K562 (cell line): ENCODE data around the gene GLCCI1. TPM values are rescaled to one million over a fixed set of nuclear protein-coding genes. Genes with fewer than 3 reads are reported as not detected.

ENCODE experiments used
- ATAC-seq: fragments of 200-7000 bp; cut with Tn5 transposase; 3 replicates; pipeline ENCODE4 v1.9.1; 2020; ENCODE audit warnings: moderate library complexity
- BruUV-seq: library from RNA; stranded (reverse); fragments of 400-500 nt; replicated peaks from 2 replicates; lab custom pipeline; 2021; lab: Mats Ljungman, UMichigan
- CTCF ChIA-PET: fragments of 300-600 bp; formaldehyde crosslinking; extraction: SDS; loops from one replicate; lab custom pipeline; 2021; ENCODE audit warnings: low intra/inter-chr PET ratio; lab: Yijun Ruan, JAX
- POLR2A ChIA-PET: fragments of 300-600, 350-650 bp; sonication (Branson Sonifier 250); formaldehyde crosslinking; extraction: SDS; loops from one replicate; lab custom pipeline; 2021; ENCODE audit warnings: antibody characterized with exemption, inconsistent platforms; lab: Yijun Ruan, JAX
- DNase-seq, 4 experiments: peaks; one replicate each; pipeline versions ENCODE4 v3.0.0 to v3.0.0-alpha.2; 2011 to 2018; ENCODE audit warnings: low spot score in 3 of 4, mixed read lengths in 3 of 4; ENCODE audit errors: extremely low read depth in 1 of 4
- FAIRE-seq: peaks from 2 replicates; lab custom pipeline; 2011; peaks lifted over from hg19 to GRCh38; lab: Jason Lieb, UNC
- H2AFZ ChIP-seq: 2 replicates; pipeline ENCODE4 v1.6.0; 2011; ENCODE audit warnings: low read depth, low read length, control low read depth, inconsistent platforms
- H3K27ac ChIP-seq: fragments of 200-600 bp; 3 replicates; pipeline ENCODE4 v1.8.0; 2011; ENCODE audit warnings: low read depth, mild to moderate bottlenecking, control low read depth, inconsistent platforms, low read length, moderate library complexity, mixed read lengths; ENCODE audit errors: extremely low read depth
- H3K27me3 ChIP-seq, 2 experiments: fragments of 300-600 bp in 1 of 2; 2 replicates in 1 of 2; 3 replicates in 1 of 2; pipeline versions ENCODE4 v1.6.0 to v1.8.0; 2011; ENCODE audit warnings: inconsistent platforms in 2 of 2, low read length in 2 of 2, mild to moderate bottlenecking in 1 of 2, mixed read lengths in 1 of 2, moderate library complexity in 1 of 2; ENCODE audit not compliant: control insufficient read depth in 2 of 2, insufficient read depth in 2 of 2
- H3K36me3 ChIP-seq: fragments of 300-600 bp; 3 replicates; pipeline ENCODE4 v1.8.0; 2011; ENCODE audit warnings: mild to moderate bottlenecking, low read length, inconsistent platforms; ENCODE audit not compliant: control insufficient read depth, insufficient read depth
- H3K4me1 ChIP-seq, 2 experiments: fragments of 200-600 bp in 1 of 2; replicated peaks in 1 of 2; 2 replicates in 1 of 2; 3 replicates in 1 of 2; pipeline versions ENCODE4 v1.5.1 to v1.8.0; 2011; ENCODE audit warnings: inconsistent platforms in 2 of 2, low read length in 2 of 2, mild to moderate bottlenecking in 1 of 2, mixed read lengths in 1 of 2, moderate library complexity in 1 of 2; ENCODE audit not compliant: control insufficient read depth in 2 of 2, insufficient read depth in 2 of 2
- H3K4me2 ChIP-seq: 2 replicates; pipeline ENCODE4 v1.6.1; 2011; ENCODE audit warnings: low read length, control low read depth, inconsistent platforms, mixed read lengths; ENCODE audit not compliant: insufficient read depth
- H3K4me3 ChIP-seq: fragments of 200-600 bp; sonication (generic), shearing (Covaris generic); 2 replicates; pipeline ENCODE4 v1.5.1; 2016; ENCODE audit warnings: control low read depth, inconsistent platforms
- H3K79me2 ChIP-seq: fragments of 200-600 bp; 3 replicates; pipeline ENCODE4 v1.8.0; 2011; ENCODE audit warnings: low read length, inconsistent platforms; ENCODE audit not compliant: control insufficient read depth, insufficient read depth
- H3K9ac ChIP-seq, 2 experiments: 2 replicates each; pipeline versions ENCODE4 v1.6.0 to v1.6.1; 2011; ENCODE audit warnings: low read depth in 2 of 2, low read length in 2 of 2, control low read depth in 1 of 2, inconsistent platforms in 1 of 2, mild to moderate bottlenecking in 1 of 2, mixed read lengths in 1 of 2; ENCODE audit not compliant: insufficient read depth in 1 of 2
- H3K9me1 ChIP-seq: one replicate; pipeline ENCODE4 v1.6.0; 2011; ENCODE audit warnings: inconsistent platforms, mild to moderate bottlenecking, low read length, moderate library complexity; ENCODE audit not compliant: control insufficient read depth, insufficient read depth
- H3K9me3 ChIP-seq: replicated peaks from 2 replicates; pipeline ENCODE4 v1.5.1; 2011; ENCODE audit warnings: low read depth, low read length, inconsistent platforms; ENCODE audit not compliant: control insufficient read depth, insufficient read depth
- H4K20me1 ChIP-seq: replicated peaks from 2 replicates; pipeline ENCODE4 v1.6.1; 2011; ENCODE audit warnings: low read length, inconsistent platforms, mixed read lengths; ENCODE audit not compliant: control insufficient read depth, insufficient read depth
- ARID3A ChIP-seq: IDR thresholded peaks from 2 replicates; pipeline ENCODE4 v1.6.1; 2012; ENCODE audit warnings: low read depth, low read length, improper control_type of control experiment, borderline replicate concordance
- L3MBTL2 ChIP-seq: fragments of 450-650 bp; IDR thresholded peaks from 2 replicates; pipeline ENCODE4 v1.6.1; 2016; ENCODE audit warnings: mild to moderate bottlenecking, moderate library complexity
- MIER1 ChIP-seq: fragments of 450-650 bp; IDR thresholded peaks from 2 replicates; pipeline ENCODE4 v1.6.1; 2016; ENCODE audit warnings: antibody characterized with exemption, mild to moderate bottlenecking, low read depth
- REST ChIP-seq, 2 experiments: fragments of 450-650 bp; formaldehyde crosslinking in 1 of 2; IDR thresholded peaks; 2 replicates each; pipeline versions ENCODE4 v1.4.0 to v1.6.1; 2014 to 2020; ENCODE audit warnings: mild to moderate bottlenecking in 2 of 2, borderline replicate concordance in 1 of 2, low read depth in 1 of 2
- STAT5A ChIP-seq: IDR thresholded peaks from 2 replicates; pipeline ENCODE4 v1.6.1; 2012; ENCODE audit warnings: low read length, inconsistent platforms, borderline replicate concordance
- TAF9B ChIP-seq: fragments of 450-650 bp; IDR thresholded peaks from 2 replicates; pipeline ENCODE4 v1.6.1; 2018; ENCODE audit warnings: mild to moderate bottlenecking; ENCODE audit not compliant: partially characterized antibody
- WGBS: fragments of 100-300 bp; shearing (Covaris generic); methylation state at CpG from one replicate; pipeline ENCODE4 v1.1.6; 2016; ENCODE audit warnings: low coverage, mixed read lengths; ENCODE audit not compliant: insufficient coverage; ENCODE audit errors: missing lambda C conversion rate; 5-methylcytosine and 5-hydroxymethylcytosine counted together
- in situ Hi-C: fragments of 300-500 bp; cut with MboI; formaldehyde crosslinking; loops from 4 replicates; pipeline ENCODE4 v1.15.0; 2018; ENCODE audit warnings: inconsistent platforms, mixed read lengths
- intact Hi-C: fragments of 100-400 bp; cut with micrococcal nuclease; formaldehyde crosslinking; loops from 2 replicates; pipeline ENCODE4 v1.14.2; 2022
- polyA plus RNA-seq, 8 experiments: library from polyadenylated mRNA; depleted of rRNA in 4 of 8; stranded (reverse) in 5 of 8; unstranded in 3 of 8; fragments of >200 nt; fragmentation: Nextera tagmentation in 2 of 8; fragmentation: Illumina TruSeq in 1 of 8; extraction: Ambion mirVana in 2 of 8; extraction: Trizol in 1 of 8; gene quantifications; 2 replicates each; pipeline versions ENCODE4 v1.2.1 to v1.2.3, GENCODE V29; 2011 to 2014; ENCODE audit warnings: inconsistent platforms in 1 of 8, missing spikeins in 1 of 8
- total RNA-seq, 7 experiments: library from RNA; depleted of rRNA in 6 of 7; stranded (reverse); fragments of >200 nt in 6 of 7; fragmentation: Illumina TruSeq in 2 of 7; extraction: Trizol in 2 of 7; gene quantifications; 2 replicates each; pipeline versions ENCODE4 v1.2.1 to v1.2.3, GENCODE V29; 2011 to 2021; ENCODE audit warnings: low replicate concordance in 1 of 7
- TF ChIP-seq, protein P1 (sequence below), 2 experiments: IDR thresholded peaks; 2 replicates each; pipeline ENCODE4 v1.6.1; 2012; ENCODE audit warnings: improper control_type of control experiment in 2 of 2, low read depth in 2 of 2, low read length in 2 of 2, borderline replicate concordance in 1 of 2

Gene GLCCI1
- total and polyA plus RNA-seq, 9 of the 15 experiments (the other 6 are each of a cell fraction or from before 2014, with no cell fraction given) = 2.7 to 11.9 (median 7.2) TPM

DNA sequence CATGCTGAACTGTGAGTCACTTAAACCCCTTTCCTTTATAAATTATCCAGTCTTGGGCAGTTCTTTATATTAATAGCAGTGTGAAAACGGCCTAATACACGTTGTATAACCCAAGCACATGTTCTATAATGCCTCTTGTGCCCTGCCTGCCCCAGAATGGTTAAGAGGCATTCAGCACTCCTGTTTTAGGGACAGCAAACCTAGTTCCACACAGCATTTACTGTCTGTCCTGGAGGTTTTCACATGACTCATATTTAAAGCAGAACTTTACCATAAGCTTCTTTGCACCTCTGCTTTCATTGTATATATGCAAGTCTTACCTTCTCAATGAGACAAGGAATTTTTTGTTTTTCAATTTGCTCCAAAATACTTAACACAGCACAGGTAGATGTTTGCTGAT is 148.6 kb downstream of the GLCCI1 start:
- Histone ChIP-seq H3K36me3 (no peaks in the 10 kb centered on the region), H3K9ac (no peak overlapping the region), H3K4me2 (no peak overlapping the region), H3K9me3 (no peaks in the 10 kb centered on the region), H2AFZ (no peak overlapping the region), H3K9me1 (no peaks in the 10 kb centered on the region), H3K27ac (no peak overlapping the region)
- 8% methylated on average over 2 of the region's 2 CpGs for WGBS
- intact Hi-C loops = loop anchor here (10.0 kb wide), 1 partner anchor 178 kb away; no protein-coding TSS in a partner anchor
- FAIRE-seq = no peak
- ATAC-seq = no peak
- peak; percentile 83 for TF ChIP-seq REST (IDR thresholded peaks at IDR 0.05; ENCODE audit: borderline replicate concordance)
- TF ChIP-seq REST (CRISPR knock-in tag; IDR thresholded peaks at IDR 0.05; ENCODE audit: low read depth) = no peak
- no peak for TF ChIP-seq STAT5A
- peak; percentile 56; the same call in 1 of the 2 replicates for TF ChIP-seq MIER1
- TF ChIP-seq TAF9B = no peak
- TF ChIP-seq, protein P1, sequence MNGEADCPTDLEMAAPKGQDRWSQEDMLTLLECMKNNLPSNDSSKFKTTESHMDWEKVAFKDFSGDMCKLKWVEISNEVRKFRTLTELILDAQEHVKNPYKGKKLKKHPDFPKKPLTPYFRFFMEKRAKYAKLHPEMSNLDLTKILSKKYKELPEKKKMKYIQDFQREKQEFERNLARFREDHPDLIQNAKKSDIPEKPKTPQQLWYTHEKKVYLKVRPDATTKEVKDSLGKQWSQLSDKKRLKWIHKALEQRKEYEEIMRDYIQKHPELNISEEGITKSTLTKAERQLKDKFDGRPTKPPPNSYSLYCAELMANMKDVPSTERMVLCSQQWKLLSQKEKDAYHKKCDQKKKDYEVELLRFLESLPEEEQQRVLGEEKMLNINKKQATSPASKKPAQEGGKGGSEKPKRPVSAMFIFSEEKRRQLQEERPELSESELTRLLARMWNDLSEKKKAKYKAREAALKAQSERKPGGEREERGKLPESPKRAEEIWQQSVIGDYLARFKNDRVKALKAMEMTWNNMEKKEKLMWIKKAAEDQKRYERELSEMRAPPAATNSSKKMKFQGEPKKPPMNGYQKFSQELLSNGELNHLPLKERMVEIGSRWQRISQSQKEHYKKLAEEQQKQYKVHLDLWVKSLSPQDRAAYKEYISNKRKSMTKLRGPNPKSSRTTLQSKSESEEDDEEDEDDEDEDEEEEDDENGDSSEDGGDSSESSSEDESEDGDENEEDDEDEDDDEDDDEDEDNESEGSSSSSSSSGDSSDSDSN (IDR thresholded peaks at IDR 0.05; ENCODE audit: borderline replicate concordance in 1 of 2, low read depth in 2 of 2, low read length in 2 of 2) = no peak
- TF ChIP-seq L3MBTL2 = no peak
- no peak for TF ChIP-seq ARID3A
- TF ChIP-seq, all 486 proteins: peak for 2
- Histone ChIP-seq H3K4me1 (peaks cover 0 to 6% of the 10 kb centered on the region in 2 experiments; a peak in 1 of 5 replicates), H3K79me2 (no peaks in the 10 kb centered on the region), H4K20me1 (no peaks in the 10 kb centered on the region), H3K4me3 (no peak overlapping the region), H3K27me3 (no peaks in the 10 kb centered on the region)
- CTCF ChIA-PET = no interaction called here
- POLR2A ChIA-PET = no interaction called here
- in situ Hi-C loops = no loop called here
- no peak for DNase-seq
- no TSS peak for BruUV-seq
